ENCODE measurements around the gene CHST3. TPM values are rescaled to one million over a fixed set of nuclear protein-coding genes. Genes with fewer than 3 reads are reported as not detected.

Gene CHST3
- total RNA-seq, 1 donor from 2014 or later, result 25.8 TPM

GRCh38 chr10:72056932-72057751, 92.9 kb downstream of the CHST3 start:
- DNase-seq (ENCODE audit: low read depth, low spot score), result no peak
- H3K27me3 Mint-ChIP-seq (ENCODE audit: low read depth), result no peaks in the 10 kb centered on the region
- no peak for TF ChIP-seq CTCF (conservative IDR thresholded peaks at IDR 0.05)
- H3K9me3 Mint-ChIP-seq, result no peaks in the 10 kb centered on the region
- peaks cover 7% of the 10 kb centered on the region for H3K4me1 Mint-ChIP-seq
- no peak overlapping the region for H3K27ac Mint-ChIP-seq (ENCODE audit: unreplicated experiment)
- no peak overlapping the region for H3K4me3 Mint-ChIP-seq
- no peaks in the 10 kb centered on the region for H3K36me3 Mint-ChIP-seq (ENCODE audit: low read depth)

GRCh38 chr10:72058347-72058898, 94.2 kb downstream of the CHST3 start:
- DNase-seq (ENCODE audit: low read depth, low spot score), result no peak
- Mint-ChIP-seq H3K36me3 (ENCODE audit: low read depth) (no peaks in the 10 kb centered on the region), H3K4me1 (peaks cover 7% of the 10 kb centered on the region), H3K27ac (ENCODE audit: unreplicated experiment) (no peak overlapping the region), H3K4me3 (no peak overlapping the region), H3K27me3 (ENCODE audit: low read depth) (no peaks in the 10 kb centered on the region), H3K9me3 (no peaks in the 10 kb centered on the region)
- no peak for TF ChIP-seq CTCF (conservative IDR thresholded peaks at IDR 0.05)

GRCh38 chr10:72058989-72059842, 95.0 kb downstream of the CHST3 start:
- Mint-ChIP-seq H3K4me1 (peaks cover 7% of the 10 kb centered on the region), H3K27ac (ENCODE audit: unreplicated experiment) (no peak overlapping the region), H3K27me3 (ENCODE audit: low read depth) (no peaks in the 10 kb centered on the region), H3K4me3 (no peak overlapping the region), H3K36me3 (ENCODE audit: low read depth) (no peaks in the 10 kb centered on the region), H3K9me3 (no peaks in the 10 kb centered on the region)
- DNase-seq (ENCODE audit: low read depth, low spot score), result no peak
- no peak for TF ChIP-seq CTCF (conservative IDR thresholded peaks at IDR 0.05)

- H3K36me3 Mint-ChIP-seq (ENCODE audit: low read depth), result no peaks in the 10 kb centered on the region
- H3K27ac Mint-ChIP-seq (ENCODE audit: unreplicated experiment), result peak overlapping the region; percentile 85
- H3K27me3 Mint-ChIP-seq (ENCODE audit: low read depth), result no peaks in the 10 kb centered on the region
- no peak overlapping the region for H3K4me3 Mint-ChIP-seq
- no peak for DNase-seq (ENCODE audit: low read depth, low spot score)
- H3K4me1 Mint-ChIP-seq, result peaks cover 7% of the 10 kb centered on the region
- H3K9me3 Mint-ChIP-seq, result no peaks in the 10 kb centered on the region
- TF ChIP-seq CTCF (conservative IDR thresholded peaks at IDR 0.05), result no peak
These were observed 95.9 kb downstream of the CHST3 start for GRCh38 chr10:72059843-72060822.

GRCh38 chr10:72061491-72061890, 97.3 kb downstream of the CHST3 start:
- no peaks in the 10 kb centered on the region for H3K9me3 Mint-ChIP-seq
- DNase-seq (ENCODE audit: low read depth, low spot score), result no peak
- H3K27ac Mint-ChIP-seq (ENCODE audit: unreplicated experiment), result no peak overlapping the region
- H3K4me1 Mint-ChIP-seq, result peaks cover 4% of the 10 kb centered on the region
- H3K4me3 Mint-ChIP-seq, result no peak overlapping the region
- no peak for TF ChIP-seq CTCF (conservative IDR thresholded peaks at IDR 0.05)
- no peaks in the 10 kb centered on the region for H3K36me3 Mint-ChIP-seq (ENCODE audit: low read depth)
- H3K27me3 Mint-ChIP-seq (ENCODE audit: low read depth), result no peaks in the 10 kb centered on the region

All from neural crest cell (in vitro differentiated cells).